Left ventricle myocardium inferior (tissue), 1 donor: ENCODE results near the gene NKX2-4. TPM values are rescaled to one million over a fixed set of nuclear protein-coding genes. Genes with fewer than 3 reads are reported as not detected.

Experiments
- DNase-seq: peaks from one replicate; pipeline ENCODE4 v3.0.0-alpha.2; 2020
- H3K27ac ChIP-seq: fragments of 200-600 bp; replicated peaks from 2 replicates; pipeline ENCODE4 v1.8.0; 2021
- H3K27me3 ChIP-seq: fragments of 200-600 bp; 2 replicates; pipeline ENCODE4 v1.8.0; 2021; ENCODE audit warnings: low read depth
- H3K36me3 ChIP-seq: fragments of 200-600 bp; 2 replicates; pipeline ENCODE4 v1.8.0; 2021
- H3K4me1 ChIP-seq: fragments of 200-600 bp; 2 replicates; pipeline ENCODE4 v1.8.0; 2021
- H3K4me3 ChIP-seq: fragments of 200-600 bp; 2 replicates; pipeline ENCODE4 v1.8.0; 2021; ENCODE audit warnings: mild to moderate bottlenecking, moderate library complexity
- H3K9me3 ChIP-seq: fragments of 200-600 bp; replicated peaks from 2 replicates; pipeline ENCODE4 v1.8.0; 2021
- intact Hi-C: fragments of 100-400 bp; cut with micrococcal nuclease; formaldehyde crosslinking; loops from one replicate; pipeline ENCODE4 v1.11.0; 2022
- total RNA-seq: library from RNA; stranded (reverse); fragmentation: NEBNext Ultra II Directional; extraction: Animal tissue kit (Norgen Biotek cat#: 25700); gene quantifications from one replicate; pipeline ENCODE4 v1.2.1, GENCODE V29; 2021
- TF ChIP-seq, protein P1 (sequence below): fragments of 200-600 bp; IDR thresholded peaks from 2 replicates; pipeline ENCODE4 v1.8.0; 2021; ENCODE audit warnings: antibody characterized with exemption, mild to moderate bottlenecking, borderline replicate concordance
- donor health status: DM: no; HTN: yes; CAD: no; lungs with severe emphysema.

Gene NKX2-4
- total RNA-seq, 1 donor from 2014 or later: not detected

GRCh38 chr20:21386111-21386510, 11.2 kb downstream of the NKX2-4 start:
- H3K27me3 ChIP-seq: peaks cover 8% of the 10 kb centered on the region
- no peak overlapping the region for H3K27ac ChIP-seq
- no peaks in the 10 kb centered on the region for H3K9me3 ChIP-seq
- H3K36me3 ChIP-seq: peaks cover 91% of the 10 kb centered on the region
- intact Hi-C loops: no loop called here
- H3K4me1 ChIP-seq: no peaks in the 10 kb centered on the region
- H3K4me3 ChIP-seq: no peak overlapping the region
- TF ChIP-seq, protein P1, sequence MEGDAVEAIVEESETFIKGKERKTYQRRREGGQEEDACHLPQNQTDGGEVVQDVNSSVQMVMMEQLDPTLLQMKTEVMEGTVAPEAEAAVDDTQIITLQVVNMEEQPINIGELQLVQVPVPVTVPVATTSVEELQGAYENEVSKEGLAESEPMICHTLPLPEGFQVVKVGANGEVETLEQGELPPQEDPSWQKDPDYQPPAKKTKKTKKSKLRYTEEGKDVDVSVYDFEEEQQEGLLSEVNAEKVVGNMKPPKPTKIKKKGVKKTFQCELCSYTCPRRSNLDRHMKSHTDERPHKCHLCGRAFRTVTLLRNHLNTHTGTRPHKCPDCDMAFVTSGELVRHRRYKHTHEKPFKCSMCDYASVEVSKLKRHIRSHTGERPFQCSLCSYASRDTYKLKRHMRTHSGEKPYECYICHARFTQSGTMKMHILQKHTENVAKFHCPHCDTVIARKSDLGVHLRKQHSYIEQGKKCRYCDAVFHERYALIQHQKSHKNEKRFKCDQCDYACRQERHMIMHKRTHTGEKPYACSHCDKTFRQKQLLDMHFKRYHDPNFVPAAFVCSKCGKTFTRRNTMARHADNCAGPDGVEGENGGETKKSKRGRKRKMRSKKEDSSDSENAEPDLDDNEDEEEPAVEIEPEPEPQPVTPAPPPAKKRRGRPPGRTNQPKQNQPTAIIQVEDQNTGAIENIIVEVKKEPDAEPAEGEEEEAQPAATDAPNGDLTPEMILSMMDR: no peak
- no peak for DNase-seq

GRCh38 chr20:21384308-21384892, 12.9 kb downstream of the NKX2-4 start:
- TF ChIP-seq, protein P1: no peak
- H3K4me3 ChIP-seq: no peak overlapping the region
- intact Hi-C loops: no loop called here
- H3K27ac ChIP-seq: no peak overlapping the region
- no peak for DNase-seq
- H3K9me3 ChIP-seq: no peaks in the 10 kb centered on the region
- H3K36me3 ChIP-seq: peaks cover 83% of the 10 kb centered on the region
- H3K27me3 ChIP-seq: no peaks in the 10 kb centered on the region
- H3K4me1 ChIP-seq: no peaks in the 10 kb centered on the region

- no peaks in the 10 kb centered on the region for H3K27me3 ChIP-seq
- H3K9me3 ChIP-seq: no peaks in the 10 kb centered on the region
- H3K4me1 ChIP-seq: peaks cover 11% of the 10 kb centered on the region
- peaks cover 68% of the 10 kb centered on the region for H3K36me3 ChIP-seq
- no peak overlapping the region for H3K4me3 ChIP-seq
- DNase-seq: no peak
- TF ChIP-seq, protein P1: no peak
- intact Hi-C loops: no loop called here
- H3K27ac ChIP-seq: no peak overlapping the region
These were observed 15.7 kb downstream of the NKX2-4 start for GRCh38 chr20:21381619-21382018.

DNA sequence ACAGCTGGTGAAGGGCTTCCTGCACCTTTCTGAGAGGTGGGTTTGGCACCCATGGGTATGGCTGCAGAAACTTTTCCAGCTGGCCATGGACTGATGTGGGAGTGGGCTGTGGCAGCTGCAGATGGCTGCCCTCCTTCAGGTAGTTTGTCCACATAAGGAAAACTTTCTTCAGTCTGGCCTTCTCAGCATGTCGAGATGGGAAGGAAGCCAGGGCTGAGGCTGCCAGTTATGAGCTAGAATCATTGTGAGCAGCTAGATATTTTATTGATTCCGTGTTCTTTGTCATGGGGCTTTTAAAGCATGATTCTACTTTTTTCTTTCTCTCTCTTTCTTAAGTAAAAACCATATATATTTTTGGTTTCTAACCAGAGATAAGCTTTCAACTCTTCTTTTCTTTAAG, 16.6 kb downstream of the NKX2-4 start:
- TF ChIP-seq, protein P1: no peak
- DNase-seq: no peak
- no peaks in the 10 kb centered on the region for H3K9me3 ChIP-seq
- peaks cover 11% of the 10 kb centered on the region for H3K4me1 ChIP-seq
- intact Hi-C loops: no loop called here
- H3K4me3 ChIP-seq: no peak overlapping the region
- H3K36me3 ChIP-seq: peaks cover 64% of the 10 kb centered on the region
- no peak overlapping the region for H3K27ac ChIP-seq
- H3K27me3 ChIP-seq: no peaks in the 10 kb centered on the region

GRCh38 chr20:21378259-21378658, 19.1 kb downstream of the NKX2-4 start:
- H3K27me3 ChIP-seq: no peaks in the 10 kb centered on the region
- no peak for DNase-seq
- no peak overlapping the region for H3K4me3 ChIP-seq
- peaks cover 44% of the 10 kb centered on the region for H3K36me3 ChIP-seq
- peaks cover 11% of the 10 kb centered on the region for H3K4me1 ChIP-seq
- H3K27ac ChIP-seq: no peak overlapping the region
- TF ChIP-seq, protein P1: no peak
- H3K9me3 ChIP-seq: no peaks in the 10 kb centered on the region
- intact Hi-C loops: no loop called here
